Colonic mucosa (tissue), 4 donors: ENCODE data around the gene AMDHD1. TPM values are rescaled to one million over a fixed set of nuclear protein-coding genes. Genes with fewer than 3 reads are reported as not detected.

Experiments used
- DNase-seq: peaks from one replicate; pipeline ENCODE4 v3.0.0-alpha.2; 2020
- H3K27ac ChIP-seq: fragments of 200-600 bp; one replicate; pipeline ENCODE4 v1.8.0; 2021
- H3K27me3 ChIP-seq: fragments of 200-600 bp; one replicate; pipeline ENCODE4 v1.8.0; 2021
- H3K36me3 ChIP-seq: fragments of 200-600 bp; one replicate; pipeline ENCODE4 v1.8.0; 2021
- H3K4me1 ChIP-seq: fragments of 200-600 bp; one replicate; pipeline ENCODE4 v1.8.0; 2021; ENCODE audit warnings: mild to moderate bottlenecking
- H3K4me3 ChIP-seq: fragments of 200-600 bp; one replicate; pipeline ENCODE4 v1.8.0; 2021
- H3K9ac ChIP-seq, 2 donors: one replicate each; pipeline ENCODE4 v1.7.0; 2013; ENCODE audit warnings: control low read depth in 2 of 2, low read depth in 2 of 2, low read length in 2 of 2
- H3K9me3 ChIP-seq: fragments of 200-600 bp; one replicate; pipeline ENCODE4 v1.8.0; 2021
- CTCF ChIP-seq: fragments of 200-600 bp; IDR thresholded peaks from one replicate; pipeline ENCODE4 v1.8.0; 2022; ENCODE audit warnings: antibody characterized with exemption, mild to moderate bottlenecking
- intact Hi-C: fragments of 100-400 bp; cut with DNase I; formaldehyde crosslinking; loops from one replicate; pipeline ENCODE4 v1.14.1; 2022
- total RNA-seq, 2 donors: library from RNA; stranded (reverse); fragmentation: NEBNext Ultra II Directional in 1 of 2; extraction: Animal tissue kit (Norgen Biotek cat#: 25700) in 1 of 2; gene quantifications; one replicate each; pipeline ENCODE4 v1.2.1, GENCODE V29; 2021
- donor health status: healthy.
- donor health status: DM: no; HTN: no; CAD: no.
- donor health status: DM: no; HTN: no; CAD: no.

The AMDHD1 gene
- total RNA-seq, 2 donors from 2014 or later, result 0.48 TPM; not detected in 1

- DNase-seq, result peak; percentile 28
- Histone ChIP-seq H3K9me3 (no peaks in the 10 kb centered on the region), H3K9ac (no peak overlapping the region), H3K36me3 (no peaks in the 10 kb centered on the region), H3K4me3 (no peak overlapping the region), H3K27ac (no peak overlapping the region), H3K4me1 (no peaks in the 10 kb centered on the region), H3K27me3 (no peaks in the 10 kb centered on the region)
- TF ChIP-seq CTCF, result peak; percentile 69
- intact Hi-C loops, result loop anchor here (2.0 kb wide), 1 partner anchor 80 kb away; no protein-coding TSS in a partner anchor
Observed at GRCh38 chr12:95918194-95918993, 24.7 kb upstream of the AMDHD1 start.

- no peaks in the 10 kb centered on the region for H3K27me3 ChIP-seq
- no peak for TF ChIP-seq CTCF
- no peaks in the 10 kb centered on the region for H3K36me3 ChIP-seq
- no peak overlapping the region for H3K9ac ChIP-seq
- H3K27ac ChIP-seq, result no peak overlapping the region
- H3K9me3 ChIP-seq, result no peaks in the 10 kb centered on the region
- no peak for DNase-seq
- intact Hi-C loops, result loop anchor here (2.0 kb wide), 1 partner anchor 80 kb away; no protein-coding TSS in a partner anchor
- no peaks in the 10 kb centered on the region for H3K4me1 ChIP-seq
- no peak overlapping the region for H3K4me3 ChIP-seq
Observed at GRCh38 chr12:95919110-95919509, 24.0 kb upstream of the AMDHD1 start.

GRCh38 chr12:95922231-95922630, 20.9 kb upstream of the AMDHD1 start:
- no peaks in the 10 kb centered on the region for H3K36me3 ChIP-seq
- H3K9me3 ChIP-seq, result no peaks in the 10 kb centered on the region
- no peak for TF ChIP-seq CTCF
- intact Hi-C loops, result no loop called here
- no peaks in the 10 kb centered on the region for H3K27me3 ChIP-seq
- H3K27ac ChIP-seq, result no peak overlapping the region
- no peak overlapping the region for H3K9ac ChIP-seq
- no peak for DNase-seq
- H3K4me3 ChIP-seq, result no peak overlapping the region
- no peaks in the 10 kb centered on the region for H3K4me1 ChIP-seq

GRCh38 chr12:95940514-95940913, 2.6 kb upstream of the AMDHD1 start:
- Histone ChIP-seq H3K36me3 (no peaks in the 10 kb centered on the region), H3K4me1 (no peaks in the 10 kb centered on the region), H3K27me3 (no peaks in the 10 kb centered on the region), H3K4me3 (no peak overlapping the region), H3K9ac (no peak overlapping the region), H3K9me3 (no peaks in the 10 kb centered on the region), H3K27ac (no peak overlapping the region)
- intact Hi-C loops, result no loop called here
- TF ChIP-seq CTCF, result no peak
- DNase-seq, result no peak

GRCh38 chr12:95942101-95942523, 1.0 kb upstream of the AMDHD1 start:
- Histone ChIP-seq H3K4me3 (peak overlapping the region; percentile 58), H3K27ac (peak overlapping the region; percentile 56), H3K9ac (peak overlapping the region; percentile 40 to 57), H3K9me3 (no peaks in the 10 kb centered on the region), H3K36me3 (no peaks in the 10 kb centered on the region), H3K27me3 (no peaks in the 10 kb centered on the region), H3K4me1 (no peaks in the 10 kb centered on the region)
- no peak for TF ChIP-seq CTCF
- no peak for DNase-seq
- intact Hi-C loops, result no loop called here
